SJSA1 (cell line): ENCODE data around the gene OPRD1. TPM values are rescaled to one million over a fixed set of nuclear protein-coding genes. Genes with fewer than 3 reads are reported as not detected.

ENCODE experiments used
- DNase-seq, 2 experiments: peaks; one replicate each; pipeline ENCODE4 v3.0.0-alpha.2; 2015 to 2020; ENCODE audit warnings: low spot score in 2 of 2, low read depth in 1 of 2
- H3K27ac ChIP-seq: fragments of 250-450 bp; sonication (Bioruptor Pico); 2 replicates; pipeline ENCODE4 v1.5.1; 2020; ENCODE audit warnings: mild to moderate bottlenecking, moderate library complexity
- H3K27me3 ChIP-seq: fragments of 250-450 bp; sonication (Bioruptor Pico); replicated peaks from 2 replicates; pipeline ENCODE4 v1.5.1; 2020; ENCODE audit warnings: mild to moderate bottlenecking, moderate library complexity
- H3K36me3 ChIP-seq: fragments of 250-450 bp; sonication (Bioruptor Pico); 2 replicates; pipeline ENCODE4 v1.5.1; 2020; ENCODE audit warnings: mild to moderate bottlenecking
- H3K4me1 ChIP-seq: fragments of 250-450 bp; sonication (Bioruptor Pico); replicated peaks from 2 replicates; pipeline ENCODE4 v1.6.1; 2021; ENCODE audit warnings: mild to moderate bottlenecking
- H3K4me3 ChIP-seq: fragments of 250-450 bp; sonication (Bioruptor Pico); 2 replicates; pipeline ENCODE4 v1.5.1; 2020; ENCODE audit warnings: mild to moderate bottlenecking
- H3K9me3 ChIP-seq: fragments of 250-450 bp; sonication (Bioruptor Pico); replicated peaks from 2 replicates; pipeline ENCODE4 v1.5.1; 2020; ENCODE audit warnings: mild to moderate bottlenecking
- total RNA-seq: library from RNA; depleted of rRNA; stranded (reverse); fragments of >200 nt; shearing (Covaris generic); gene quantifications from 2 replicates; pipeline ENCODE4 v1.2.3, GENCODE V29; 2014

Gene OPRD1
- total RNA-seq, 1 experiment from 2014 or later, result 0.05 TPM

DNA sequence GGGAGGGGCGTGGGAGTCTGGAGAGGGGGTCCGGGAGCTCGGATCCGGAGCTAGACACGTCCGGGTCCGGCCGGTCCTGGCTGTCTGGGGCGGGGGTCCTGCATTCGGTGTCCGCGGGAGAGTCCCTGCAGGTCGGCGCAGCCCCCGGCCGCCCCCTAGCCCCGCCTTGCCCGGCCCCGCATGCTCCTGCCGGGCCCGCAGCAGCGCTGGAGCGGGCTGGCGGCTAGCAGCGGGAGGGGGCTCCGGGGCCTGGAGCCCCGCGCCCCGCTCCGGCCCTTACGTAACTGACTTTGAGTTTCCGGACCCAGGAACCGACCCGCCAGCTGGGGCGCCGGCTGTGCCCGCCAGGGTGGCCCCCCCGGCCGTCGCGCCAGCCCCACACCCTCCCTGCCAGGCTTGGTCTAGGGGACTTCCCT, 75.5 kb downstream of the OPRD1 start:
- Histone ChIP-seq H3K9me3 (no peaks in the 10 kb centered on the region), H3K27me3 (peaks cover 3% of the 10 kb centered on the region; the same call in 1 of the 2 replicates), H3K36me3 (no peaks in the 10 kb centered on the region), H3K27ac (no peak overlapping the region), H3K4me3 (peak overlapping the region; percentile 47), H3K4me1 (peaks cover 21% of the 10 kb centered on the region)
- no peak for DNase-seq

GRCh38 chr1:28887835-28888682, 76.1 kb downstream of the OPRD1 start:
- no peak overlapping the region for H3K27ac ChIP-seq
- peaks cover 21% of the 10 kb centered on the region for H3K4me1 ChIP-seq
- no peaks in the 10 kb centered on the region for H3K9me3 ChIP-seq
- no peak for DNase-seq
- no peaks in the 10 kb centered on the region for H3K36me3 ChIP-seq
- H3K27me3 ChIP-seq, result peaks cover 3% of the 10 kb centered on the region; the same call in 1 of the 2 replicates
- peak overlapping the region; percentile 47 for H3K4me3 ChIP-seq

DNA sequence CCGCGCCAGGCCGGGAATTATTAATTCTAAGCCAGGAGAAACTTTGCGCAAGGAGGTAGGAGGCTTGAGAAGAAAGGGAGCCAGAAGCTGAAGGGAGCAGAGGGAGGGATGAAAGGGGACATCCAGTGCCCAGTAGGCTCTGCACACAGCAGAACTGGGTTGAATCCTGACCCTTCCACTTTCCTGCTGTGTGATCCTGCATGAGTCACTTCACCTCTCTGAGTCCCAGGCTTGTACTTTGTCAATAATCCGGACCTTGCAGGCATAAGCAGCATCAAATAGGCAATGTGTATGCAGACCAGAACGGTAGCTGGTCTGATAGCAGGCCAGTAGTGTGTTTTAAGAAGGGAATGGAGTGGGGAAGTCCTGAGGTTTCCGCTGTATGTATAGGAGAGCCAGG, 76.9 kb downstream of the OPRD1 start:
- Histone ChIP-seq H3K27me3 (peaks cover 3% of the 10 kb centered on the region; the same call in 1 of the 2 replicates), H3K4me3 (no peak overlapping the region), H3K4me1 (peaks cover 21% of the 10 kb centered on the region), H3K27ac (no peak overlapping the region), H3K36me3 (no peaks in the 10 kb centered on the region), H3K9me3 (no peaks in the 10 kb centered on the region)
- no peak for DNase-seq

- no peak overlapping the region for H3K4me3 ChIP-seq
- H3K27ac ChIP-seq, result no peak overlapping the region
- no peak for DNase-seq
- H3K36me3 ChIP-seq, result no peaks in the 10 kb centered on the region
- H3K27me3 ChIP-seq, result peaks cover 3% of the 10 kb centered on the region; the same call in 1 of the 2 replicates
- H3K4me1 ChIP-seq, result peaks cover 21% of the 10 kb centered on the region
- H3K9me3 ChIP-seq, result no peaks in the 10 kb centered on the region
These were observed 77.4 kb downstream of the OPRD1 start for GRCh38 chr1:28889357-28889756.

DNA sequence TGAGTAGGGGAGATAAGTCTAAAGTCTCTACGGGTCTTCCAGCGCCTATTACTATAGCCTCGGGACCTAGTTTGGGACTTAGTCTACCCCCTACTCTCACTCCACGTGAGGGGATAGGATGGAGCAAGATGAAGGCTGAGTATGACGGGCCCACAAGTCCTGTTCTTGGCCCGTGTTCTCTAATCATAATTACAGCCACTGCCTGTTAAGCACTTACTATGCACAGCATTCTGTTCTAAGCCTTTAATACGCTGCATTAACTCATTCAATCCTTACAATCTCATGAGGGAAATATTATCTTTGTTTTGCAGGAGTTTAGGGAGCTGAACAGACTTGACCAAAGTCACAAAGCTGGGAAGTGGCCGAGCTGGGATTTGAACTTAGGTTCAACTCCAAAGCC, 78.5 kb downstream of the OPRD1 start:
- peaks cover 3% of the 10 kb centered on the region; the same call in 1 of the 2 replicates for H3K27me3 ChIP-seq
- H3K4me1 ChIP-seq, result peaks cover 15% of the 10 kb centered on the region
- no peaks in the 10 kb centered on the region for H3K9me3 ChIP-seq
- H3K4me3 ChIP-seq, result no peak overlapping the region
- no peak for DNase-seq
- H3K27ac ChIP-seq, result no peak overlapping the region
- H3K36me3 ChIP-seq, result no peaks in the 10 kb centered on the region

DNA sequence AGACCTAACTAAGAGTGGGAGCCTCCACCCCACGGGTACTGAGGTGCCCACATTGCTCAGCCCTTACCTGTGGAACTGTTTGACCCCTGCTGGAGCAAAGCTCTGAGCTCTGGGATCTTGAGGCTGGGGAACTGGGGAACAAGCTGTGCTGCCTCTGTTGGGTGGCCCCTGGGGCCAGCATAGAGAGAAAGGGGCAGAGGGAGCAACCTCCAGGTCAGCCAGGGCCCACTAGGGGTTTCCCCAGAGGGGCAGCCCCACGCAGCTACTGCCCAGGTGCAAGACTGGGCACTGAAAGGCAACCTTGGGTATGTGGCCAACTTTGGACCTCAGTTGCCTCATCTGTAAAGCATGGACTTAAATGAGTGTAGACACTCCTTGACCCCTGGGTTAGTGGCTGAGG, 78.9 kb downstream of the OPRD1 start:
- H3K9me3 ChIP-seq, result no peaks in the 10 kb centered on the region
- H3K36me3 ChIP-seq, result no peaks in the 10 kb centered on the region
- no peak overlapping the region for H3K4me3 ChIP-seq
- DNase-seq, result no peak
- peaks cover 15% of the 10 kb centered on the region for H3K4me1 ChIP-seq
- H3K27ac ChIP-seq, result no peak overlapping the region
- peaks cover 3% of the 10 kb centered on the region; the same call in 1 of the 2 replicates for H3K27me3 ChIP-seq

DNA sequence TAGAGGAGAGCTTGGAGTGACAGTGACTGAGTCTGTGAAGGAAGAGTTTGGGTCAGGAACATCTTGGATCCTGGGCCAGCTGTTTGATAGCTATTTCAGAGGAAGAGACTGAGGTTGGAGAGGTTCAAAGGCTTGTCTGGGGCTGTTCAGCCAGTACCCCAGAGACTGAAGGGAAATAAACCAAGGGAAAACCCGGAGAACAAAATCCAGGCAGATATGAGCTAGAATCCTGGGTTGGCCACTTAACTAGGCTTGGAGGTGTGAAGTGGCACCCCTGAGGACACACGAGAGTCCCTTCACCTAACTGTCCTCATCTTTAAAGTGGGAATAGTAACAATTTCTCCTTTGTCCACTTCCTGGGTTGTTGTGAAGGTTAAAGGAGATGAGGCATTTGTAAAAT, 79.3 kb downstream of the OPRD1 start:
- Histone ChIP-seq H3K36me3 (no peaks in the 10 kb centered on the region), H3K27me3 (peaks cover 3% of the 10 kb centered on the region; the same call in 1 of the 2 replicates)
- no peak for DNase-seq

DNA sequence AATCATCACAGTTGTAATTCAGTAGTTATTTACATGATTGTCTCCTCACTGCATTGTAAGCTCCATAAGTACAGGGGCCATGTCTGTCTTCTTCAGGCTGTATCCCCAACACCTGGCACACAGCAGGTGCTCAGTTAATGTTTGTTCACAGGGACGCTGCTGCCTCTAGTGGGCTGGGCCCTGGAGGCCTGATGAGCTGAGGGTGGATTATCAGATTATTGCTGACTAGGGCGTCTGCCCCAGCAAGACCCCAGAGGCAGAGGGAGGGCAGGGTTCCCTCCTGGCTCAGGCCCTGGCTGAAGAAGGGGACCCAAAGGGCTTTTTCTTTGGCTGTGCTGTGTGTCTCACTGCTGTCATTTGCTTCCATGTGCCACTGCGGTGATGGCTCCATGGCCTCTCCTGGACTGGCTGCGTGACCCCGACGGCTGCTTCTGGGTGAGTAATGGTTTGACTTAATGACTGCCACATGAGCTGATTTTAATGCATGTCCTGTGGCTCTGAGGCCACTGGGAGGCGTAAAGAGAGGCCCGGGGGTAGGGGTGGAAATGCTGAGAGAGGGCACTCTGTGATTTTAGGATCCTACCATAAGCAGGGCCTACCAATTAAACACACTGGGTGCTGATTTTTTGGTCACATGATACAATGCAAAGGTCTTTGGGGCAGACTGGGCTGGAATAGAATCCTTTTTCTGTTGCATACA, 81.6 kb downstream of the OPRD1 start:
- no peaks in the 10 kb centered on the region for H3K27me3 ChIP-seq
- no peaks in the 10 kb centered on the region for H3K4me1 ChIP-seq
- H3K27ac ChIP-seq, result no peak overlapping the region
- no peaks in the 10 kb centered on the region for H3K36me3 ChIP-seq
- H3K9me3 ChIP-seq, result no peaks in the 10 kb centered on the region
- no peak for DNase-seq
- no peak overlapping the region for H3K4me3 ChIP-seq

More for the DNA sequence above, 79.3 kb downstream of the OPRD1 start:
- Histone ChIP-seq H3K4me3 (no peak overlapping the region), H3K9me3 (no peaks in the 10 kb centered on the region), H3K4me1 (peaks cover 15% of the 10 kb centered on the region), H3K27ac (no peak overlapping the region)

DNA sequence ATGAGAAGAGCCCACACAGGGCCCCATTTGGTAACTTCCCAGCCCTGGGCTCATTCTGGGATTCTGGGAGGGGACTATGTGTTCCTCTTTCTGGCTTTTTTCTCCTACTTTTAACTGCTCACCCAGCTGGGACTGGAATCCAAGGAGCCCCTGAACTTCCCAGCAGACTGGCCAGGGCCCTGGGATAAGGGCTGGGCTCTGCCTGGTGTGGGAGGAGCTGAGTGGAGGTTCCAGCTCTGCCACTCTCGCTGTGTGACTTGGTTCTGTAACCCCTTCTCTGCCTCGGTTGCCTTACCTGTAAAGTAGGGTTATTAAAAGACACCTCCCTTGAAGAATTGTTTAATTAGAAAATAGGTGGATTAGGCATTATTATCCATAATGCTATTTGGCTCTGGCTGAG, 82.8 kb downstream of the OPRD1 start:
- H3K27me3 ChIP-seq, result no peaks in the 10 kb centered on the region
- no peak for DNase-seq
- H3K4me1 ChIP-seq, result no peaks in the 10 kb centered on the region
- no peak overlapping the region for H3K27ac ChIP-seq
- no peaks in the 10 kb centered on the region for H3K36me3 ChIP-seq
- no peak overlapping the region for H3K4me3 ChIP-seq
- H3K9me3 ChIP-seq, result no peaks in the 10 kb centered on the region

DNA sequence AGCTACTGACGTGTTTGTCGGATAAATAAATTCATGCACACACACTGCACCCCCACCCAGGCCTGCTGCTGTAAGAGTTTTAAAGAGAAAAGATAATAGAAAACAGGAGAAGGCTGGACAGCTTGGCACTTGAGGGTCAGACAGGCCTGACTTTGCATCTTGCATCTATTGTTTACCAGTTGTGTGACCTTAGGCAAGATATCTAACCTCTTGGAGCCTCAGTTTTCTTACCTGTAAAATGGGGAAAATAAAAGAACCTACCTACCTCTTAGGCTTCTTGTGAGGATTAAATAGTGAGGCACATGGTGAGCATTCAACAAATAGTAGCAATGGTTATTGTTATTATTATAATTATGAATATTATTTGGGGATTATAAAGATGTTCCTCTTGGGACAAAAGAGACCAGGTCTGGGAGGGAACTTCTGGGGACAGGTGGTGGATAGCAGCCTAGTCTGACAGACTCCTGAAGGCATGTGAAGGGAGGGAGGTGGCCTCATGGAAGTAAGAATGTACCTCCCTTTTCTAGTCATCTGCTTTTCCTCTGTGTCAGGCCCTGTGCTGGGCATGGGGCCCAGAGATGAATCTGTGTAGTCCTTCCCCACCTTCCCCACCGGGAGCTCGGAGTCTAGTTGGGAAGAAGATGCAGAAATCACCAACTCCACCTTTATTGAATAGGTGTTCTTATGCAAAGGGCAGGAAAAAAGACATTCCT, 84.1 kb downstream of the OPRD1 start:
- H3K9me3 ChIP-seq, result no peaks in the 10 kb centered on the region
- no peak overlapping the region for H3K27ac ChIP-seq
- H3K36me3 ChIP-seq, result no peaks in the 10 kb centered on the region
- DNase-seq, result no peak
- H3K4me3 ChIP-seq, result no peak overlapping the region
- no peaks in the 10 kb centered on the region for H3K4me1 ChIP-seq
- no peaks in the 10 kb centered on the region for H3K27me3 ChIP-seq

- no peaks in the 10 kb centered on the region for H3K36me3 ChIP-seq
These were observed 84.6 kb downstream of the OPRD1 start for GRCh38 chr1:28896609-28896986.

GRCh38 chr1:28897789-28898188, 85.8 kb downstream of the OPRD1 start:
- no peak overlapping the region for H3K27ac ChIP-seq
- H3K4me3 ChIP-seq, result no peak overlapping the region
- no peak for DNase-seq
- no peaks in the 10 kb centered on the region for H3K9me3 ChIP-seq
- no peaks in the 10 kb centered on the region for H3K27me3 ChIP-seq
- H3K36me3 ChIP-seq, result no peaks in the 10 kb centered on the region
- H3K4me1 ChIP-seq, result no peaks in the 10 kb centered on the region

More at GRCh38 chr1:28896609-28896986, 84.6 kb downstream of the OPRD1 start:
- DNase-seq, result no peak
- Histone ChIP-seq H3K27me3 (no peaks in the 10 kb centered on the region), H3K27ac (no peak overlapping the region), H3K4me1 (no peaks in the 10 kb centered on the region), H3K4me3 (no peak overlapping the region), H3K9me3 (no peaks in the 10 kb centered on the region)

DNA sequence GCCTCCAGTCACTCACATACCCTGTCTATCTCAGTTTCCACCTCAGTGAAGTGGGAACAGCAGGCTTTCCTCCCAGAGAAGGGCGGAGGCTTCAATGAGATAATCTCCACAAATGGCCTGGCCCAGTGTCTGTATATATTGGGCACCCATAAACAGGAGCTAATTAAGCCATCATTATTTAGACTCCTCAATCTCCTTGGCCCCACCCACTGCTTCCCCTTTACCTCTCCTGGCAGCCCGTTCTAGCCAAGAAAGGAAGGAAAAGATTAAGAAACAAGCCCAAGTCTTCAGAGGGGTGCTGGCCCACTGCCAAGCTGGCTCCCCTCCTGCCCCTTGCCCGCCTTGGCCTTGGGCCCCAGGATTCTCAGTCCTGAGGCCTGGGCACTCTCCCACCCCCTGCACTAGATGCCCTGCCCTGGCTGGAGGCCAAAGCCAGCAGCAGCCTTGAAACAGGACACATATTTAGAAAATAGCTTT, 86.5 kb downstream of the OPRD1 start:
- Histone ChIP-seq H3K27me3 (no peaks in the 10 kb centered on the region), H3K9me3 (no peaks in the 10 kb centered on the region), H3K4me3 (no peak overlapping the region), H3K4me1 (no peaks in the 10 kb centered on the region), H3K36me3 (no peaks in the 10 kb centered on the region), H3K27ac (no peak overlapping the region)
- no peak for DNase-seq
